SK-N-SH (cell line): ENCODE data around the gene NOL8. TPM values are rescaled to one million over a fixed set of nuclear protein-coding genes. Genes with fewer than 3 reads are reported as not detected.

ENCODE experiments used
- CTCF ChIA-PET: fragments of 300-600, 350-600 bp; formaldehyde crosslinking; extraction: SDS; loops from one replicate; lab custom pipeline; 2021; lab: Yijun Ruan, JAX
- POLR2A ChIA-PET: fragments of 350-600 bp; sonication (Branson Sonifier 250); formaldehyde crosslinking; extraction: SDS; loops from one replicate; lab custom pipeline; 2020; ENCODE audit warnings: antibody characterized with exemption, inconsistent platforms; lab: Yijun Ruan, JAX
- DNase-seq: peaks from one replicate; pipeline ENCODE4 v3.0.0; 2012
- H2AFZ ChIP-seq: fragments of 200-600 bp; sonication (generic); 2 replicates; pipeline ENCODE4 v1.8.1; 2016; ENCODE audit warnings: antibody characterized with exemption, mild to moderate bottlenecking, low read depth
- H3F3A ChIP-seq: fragments of 200-600 bp; sonication (generic); replicated peaks from 2 replicates; pipeline ENCODE3; 2016; ENCODE audit warnings: antibody characterized with exemption, mild to moderate bottlenecking; ENCODE audit not compliant: insufficient read depth
- H3K27ac ChIP-seq, 2 experiments: fragments of 200-500 bp in 1 of 2; fragments of 200-600 bp in 1 of 2; sonication (Bioruptor generic) in 1 of 2; sonication (generic), shearing (Covaris generic) in 1 of 2; 2 replicates each; pipeline versions ENCODE4 v1.5.1 to v1.6.1; 2014 to 2016; ENCODE audit warnings: low read depth in 2 of 2, inconsistent platforms in 1 of 2, low read length in 1 of 2, mild to moderate bottlenecking in 1 of 2, mixed read lengths in 1 of 2
- H3K27me3 ChIP-seq: fragments of 200-600 bp; sonication (generic), shearing (Covaris generic); 2 replicates; pipeline ENCODE4 v1.6.1; 2016; ENCODE audit warnings: mixed run types; ENCODE audit not compliant: insufficient read depth
- H3K36me3 ChIP-seq, 2 experiments: fragments of 200-500 bp in 1 of 2; fragments of 200-600 bp in 1 of 2; sonication (Bioruptor generic) in 1 of 2; sonication (generic) in 1 of 2; replicated peaks in 1 of 2; 2 replicates each; pipeline versions ENCODE3 to v1.5.1; 2014 to 2016; ENCODE audit warnings: low read length in 1 of 2, mild to moderate bottlenecking in 1 of 2; ENCODE audit not compliant: insufficient read depth in 2 of 2, control insufficient read depth in 1 of 2
- H3K4me1 ChIP-seq, 2 experiments: fragments of 200-500 bp in 1 of 2; fragments of 200-600 bp in 1 of 2; sonication (Bioruptor generic) in 1 of 2; sonication (generic), shearing (Covaris generic) in 1 of 2; 2 replicates each; pipeline versions ENCODE4 v1.5.1 to v1.6.1; 2014 to 2016; ENCODE audit warnings: low read depth in 1 of 2, low read length in 1 of 2, mixed run types in 1 of 2; ENCODE audit not compliant: insufficient read depth in 2 of 2, control insufficient read depth in 1 of 2
- H3K4me2 ChIP-seq: fragments of 200-600 bp; sonication (generic), shearing (Covaris generic); 2 replicates; pipeline ENCODE4 v1.6.1; 2017; ENCODE audit warnings: mixed run types
- H3K4me3 ChIP-seq, 2 experiments: fragments of 200-500 bp in 1 of 2; fragments of 200-600 bp in 1 of 2; sonication (Bioruptor generic) in 1 of 2; sonication (generic), shearing (Covaris generic) in 1 of 2; 2 replicates each; pipeline versions ENCODE4 v1.5.1 to v1.8.1; 2014 to 2016; ENCODE audit warnings: low read depth in 2 of 2, inconsistent platforms in 1 of 2, low read length in 1 of 2, mild to moderate bottlenecking in 1 of 2, mixed read lengths in 1 of 2, moderate library complexity in 1 of 2
- H3K79me2 ChIP-seq: fragments of 200-600 bp; sonication (generic); 2 replicates; pipeline ENCODE4 v1.8.1; 2017; ENCODE audit warnings: mild to moderate bottlenecking; ENCODE audit not compliant: insufficient read depth
- H3K9ac ChIP-seq: fragments of 200-600 bp; sonication (generic); 2 replicates; pipeline ENCODE4 v1.6.1; 2017; ENCODE audit warnings: mixed run types
- H3K9me2 ChIP-seq: fragments of 200-600 bp; sonication (generic); 2 replicates; pipeline ENCODE4 v1.6.1; 2017; ENCODE audit warnings: mixed run types
- H3K9me3 ChIP-seq: fragments of 200-600 bp; sonication (generic); 2 replicates; pipeline ENCODE4 v1.6.1; 2017; ENCODE audit warnings: mixed run types, mild to moderate bottlenecking, moderate library complexity
- H4K20me1 ChIP-seq: fragments of 200-600 bp; sonication (generic); 2 replicates; pipeline ENCODE4 v1.6.1; 2017; ENCODE audit warnings: mild to moderate bottlenecking, mixed run types; ENCODE audit not compliant: insufficient read depth
- EZH2phosphoT487 ChIP-seq: fragments of 200-600 bp; sonication (generic); IDR thresholded peaks from 2 replicates; pipeline ENCODE4 v1.6.1; 2017; ENCODE audit warnings: low read depth, mixed run types, mild to moderate bottlenecking, antibody characterized with exemption, moderate library complexity, borderline replicate concordance
- FOXM1 ChIP-seq: IDR thresholded peaks from 2 replicates; pipeline ENCODE4 v1.4.0; 2012; ENCODE audit warnings: low read depth, mild to moderate bottlenecking
- GABPA ChIP-seq: IDR thresholded peaks from 2 replicates; pipeline ENCODE4 v1.4.0; 2012; ENCODE audit warnings: low read depth, mild to moderate bottlenecking
- JUND ChIP-seq: IDR thresholded peaks from 2 replicates; pipeline ENCODE4 v1.4.0; 2012
- MXI1 ChIP-seq: IDR thresholded peaks from 2 replicates; pipeline ENCODE4 v1.6.1; 2012; ENCODE audit warnings: mild to moderate bottlenecking, low read depth, low read length, improper control_type of control experiment
- PBX3 ChIP-seq: IDR thresholded peaks from 2 replicates; pipeline ENCODE4; 2012
- RAD21 ChIP-seq: IDR thresholded peaks from 2 replicates; pipeline ENCODE4 v1.6.1; 2012; ENCODE audit warnings: mild to moderate bottlenecking, low read length
- REST ChIP-seq: IDR thresholded peaks from 2 replicates; pipeline ENCODE4 v1.6.1; 2012; ENCODE audit warnings: mild to moderate bottlenecking, low read depth, low read length, moderate library complexity
- RFX5 ChIP-seq: IDR thresholded peaks from 2 replicates; pipeline ENCODE4 v1.6.1; 2012; ENCODE audit warnings: mild to moderate bottlenecking, improper control_type of control experiment, low read length
- SIN3A ChIP-seq: IDR thresholded peaks from 2 replicates; pipeline ENCODE4 v1.6.1; 2012; ENCODE audit warnings: low read depth, mild to moderate bottlenecking, low read length, moderate library complexity, borderline replicate concordance
- SMC3 ChIP-seq: IDR thresholded peaks from 2 replicates; pipeline ENCODE4 v1.6.1; 2012; ENCODE audit warnings: low read depth, low read length, improper control_type of control experiment
- TCF12 ChIP-seq: IDR thresholded peaks from 2 replicates; pipeline ENCODE4 v1.4.0; 2012
- USF2 ChIP-seq: fragments of 150-350 bp; IDR thresholded peaks from 2 replicates; pipeline ENCODE4 v1.6.1; 2017; ENCODE audit warnings: antibody characterized with exemption, low read length, low read depth, borderline replicate concordance
- WGBS: methylation state at CpG from one replicate; pipeline ENCODE4 v1.1.6; 2017; ENCODE audit warnings: low lambda C conversion rate; 5-methylcytosine and 5-hydroxymethylcytosine counted together
- polyA plus RNA-seq, 3 experiments: library from polyadenylated mRNA; depleted of rRNA; stranded (reverse); fragments of >200 nt; gene quantifications; 2 replicates each; pipeline ENCODE4 v1.2.3, GENCODE V29; 2012

Gene NOL8
- polyA plus RNA-seq, 1 of the 3 experiments (the other 2 are of a cell fraction): 9.6 TPM

GRCh38 chr9:92265154-92265553, 60.0 kb downstream of the NOL8 start:
- WGBS: 88% methylated on average over 3 of the region's 3 CpGs
- H3K27ac ChIP-seq: no peak overlapping the region
- CTCF ChIA-PET: interaction anchor here (1.6 to 11.4 kb wide), 2 partner anchors 22 to 125 kb away, joined by 5 to 65 read pairs; no protein-coding TSS in a partner anchor

More at GRCh38 chr9:92265154-92265553, 60.0 kb downstream of the NOL8 start:
- Histone ChIP-seq H3K4me2 (no peak overlapping the region), H3K79me2 (no peaks in the 10 kb centered on the region), H2AFZ (no peak overlapping the region), H3K9me3 (no peaks in the 10 kb centered on the region), H3F3A (no peaks in the 10 kb centered on the region), H3K9ac (no peak overlapping the region), H3K9me2 (no peaks in the 10 kb centered on the region), H3K27me3 (no peaks in the 10 kb centered on the region), H3K36me3 (peaks cover 90 to 94% of the 10 kb centered on the region in 2 experiments), H4K20me1 (no peaks in the 10 kb centered on the region), H3K4me1 (no peaks in the 10 kb centered on the region), H3K4me3 (no peak overlapping the region)
- no peak for DNase-seq
- TF ChIP-seq SIN3A: no peak
- no peak for TF ChIP-seq MXI1
- no peak for TF ChIP-seq REST
- no peak for TF ChIP-seq PBX3
- TF ChIP-seq SMC3: no peak
- no peak for TF ChIP-seq RFX5
- TF ChIP-seq EZH2phosphoT487: no peak
- TF ChIP-seq USF2: no peak
- TF ChIP-seq TCF12: no peak
- TF ChIP-seq RAD21: no peak
- no peak for TF ChIP-seq JUND
- TF ChIP-seq FOXM1: no peak
- TF ChIP-seq GABPA: no peak
- POLR2A ChIA-PET: interaction anchor here (0.6 to 1.0 kb wide), 2 partner anchors 10 to 538 kb away, joined by 3 to 6 read pairs; no protein-coding TSS in a partner anchor
